ENCODE results near the gene JAG1. TPM values are rescaled to one million over a fixed set of nuclear protein-coding genes. Genes with fewer than 3 reads are reported as not detected.
A peak's percentile ranks its signal among the peaks of the same experiment; 100 is the strongest.
"Not testable (repeated sequence)": the region's sequence is repeated elsewhere in the genome, so short reads cannot be mapped to it uniquely, and the experiment has no call there.

JAG1 gene
- total and polyA plus RNA-seq, 2 donors (not counting 3 experiments of a cell fraction or from before 2014, with no cell fraction given) = 19.7 to 37.0 TPM

DNA sequence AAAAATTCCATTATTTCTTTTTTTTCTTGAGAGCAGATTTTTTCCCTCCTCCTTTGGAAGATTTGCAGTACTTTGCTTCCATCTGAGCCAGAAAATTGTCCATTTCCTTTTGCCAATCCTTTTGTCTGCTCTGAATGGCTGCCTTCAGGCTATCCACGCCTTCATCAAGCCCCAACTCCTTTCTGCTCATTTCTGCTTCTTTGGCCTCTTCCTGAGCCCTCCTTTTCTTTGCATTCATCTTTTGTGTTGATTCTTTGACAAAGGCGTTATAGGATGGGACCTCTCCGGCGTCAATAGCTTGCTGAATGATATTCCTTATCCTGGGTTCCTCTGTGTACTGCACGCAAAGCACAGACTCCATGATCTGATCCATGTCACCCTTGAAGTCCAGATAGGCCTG, 60.4 kb downstream of the JAG1 start:
- H3K4me3 ChIP-seq (replicated peaks in 1 of 3; ENCODE audit: insufficient read depth in 1 of 3, low read depth in 1 of 3, low read length in 3 of 3); H3K27ac ChIP-seq (ENCODE audit: insufficient read depth, low read depth, low read length); H3K79me2 ChIP-seq (ENCODE audit: control insufficient read depth, insufficient read depth, low read length); intact Hi-C loops (cut with micrococcal nuclease); H4K20me1 ChIP-seq (replicated peaks; ENCODE audit: control insufficient read depth, extremely low read depth, insufficient read depth, low read length); H3K9me3 ChIP-seq (replicated peaks; ENCODE audit: control insufficient read depth, insufficient read depth, low read length); H3K4me1 ChIP-seq (ENCODE audit: control insufficient read depth, extremely low read depth, insufficient read depth, low read length); H3K9ac ChIP-seq (replicated peaks; ENCODE audit: extremely low read depth, insufficient read depth, low read length); H3K36me3 ChIP-seq (ENCODE audit: control insufficient read depth in 2 of 2, extremely low read depth in 1 of 2, insufficient read depth in 2 of 2, low read length in 2 of 2); H3K27me3 ChIP-seq (ENCODE audit: control insufficient read depth in 2 of 2, insufficient read depth in 2 of 2, low read length in 2 of 2); H3K9me1 ChIP-seq (replicated peaks; ENCODE audit: control insufficient read depth, extremely low read depth, insufficient read depth, low read length); H2AFZ ChIP-seq (ENCODE audit: low read depth, low read length); POLR2A ChIA-PET; dilution Hi-C loops (cut with MboI; ENCODE audit: extremely low pct_ligation_motif_present, low sequenced_read_pairs); H3K4me2 ChIP-seq (ENCODE audit: insufficient read depth, low read length); BruUV-seq (replicated peaks); DNase-seq (ENCODE audit: low read depth, low spot score): not testable (repeated sequence)
- FAIRE-seq = peak; percentile 56
- CTCF ChIA-PET = interaction anchor here (0.8 to 1.3 kb wide), 2 partner anchors 12 to 22 kb away, joined by 3 to 5 read pairs; no protein-coding TSS in a partner anchor

DNA sequence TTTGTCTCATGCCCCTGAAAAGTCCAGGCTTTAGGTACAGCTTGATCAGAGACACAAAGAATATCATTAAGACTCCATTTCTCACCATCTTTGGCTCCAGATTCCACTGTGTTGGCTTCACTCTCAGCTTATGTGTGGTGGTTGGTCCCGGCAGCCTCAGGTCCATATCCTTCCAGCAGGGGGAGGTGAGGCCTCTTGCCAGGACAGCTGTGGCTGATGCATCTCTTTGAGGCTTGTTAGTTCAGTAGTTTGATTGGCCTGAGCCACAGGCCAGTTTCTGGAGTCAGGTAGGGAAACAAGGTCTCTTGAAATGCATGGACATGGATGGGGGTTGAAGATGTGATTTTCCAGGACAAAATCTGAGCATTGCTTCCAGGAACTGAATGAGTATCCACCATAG, 62.4 kb downstream of the JAG1 start:
- Histone ChIP-seq H3K9ac (replicated peaks; ENCODE audit: extremely low read depth, insufficient read depth, low read length) (no peak overlapping the region), H3K36me3 (ENCODE audit: control insufficient read depth in 2 of 2, extremely low read depth in 1 of 2, insufficient read depth in 2 of 2, low read length in 2 of 2) (no peaks in the 10 kb centered on the region), H3K79me2 (ENCODE audit: control insufficient read depth, insufficient read depth, low read length) (no peaks in the 10 kb centered on the region), H3K9me3 (replicated peaks; ENCODE audit: control insufficient read depth, insufficient read depth, low read length) (no peaks in the 10 kb centered on the region), H3K9me1 (replicated peaks; ENCODE audit: control insufficient read depth, extremely low read depth, insufficient read depth, low read length) (no peaks in the 10 kb centered on the region), H3K4me3 (replicated peaks in 1 of 3; ENCODE audit: insufficient read depth in 1 of 3, low read depth in 1 of 3, low read length in 3 of 3) (no peak overlapping the region), H3K4me1 (ENCODE audit: control insufficient read depth, extremely low read depth, insufficient read depth, low read length) (no peaks in the 10 kb centered on the region), H3K27me3 (ENCODE audit: control insufficient read depth in 2 of 2, insufficient read depth in 2 of 2, low read length in 2 of 2) (no peaks in the 10 kb centered on the region), H3K27ac (ENCODE audit: insufficient read depth, low read depth, low read length) (no peak overlapping the region), H3K4me2 (ENCODE audit: insufficient read depth, low read length) (no peak overlapping the region), H2AFZ (ENCODE audit: low read depth, low read length) (no peak overlapping the region), H4K20me1 (replicated peaks; ENCODE audit: control insufficient read depth, extremely low read depth, insufficient read depth, low read length) (no peaks in the 10 kb centered on the region)
- intact Hi-C loops (cut with micrococcal nuclease) = loop anchor here (1.0 kb wide), 1 partner anchor 663 kb away; no protein-coding TSS in a partner anchor
- no TSS peak for BruUV-seq (replicated peaks)
- DNase-seq (ENCODE audit: low read depth, low spot score) = peak; percentile 41
- ChIA-PET POLR2A (no interaction called here), CTCF (interaction anchor here (0.7 to 1.7 kb wide), 11 partner anchors 10 to 931 kb away, joined by 3 to 13 read pairs (median 4); no protein-coding TSS in a partner anchor)
- FAIRE-seq = peak; percentile 55
- TF ChIP-seq, protein P1, sequence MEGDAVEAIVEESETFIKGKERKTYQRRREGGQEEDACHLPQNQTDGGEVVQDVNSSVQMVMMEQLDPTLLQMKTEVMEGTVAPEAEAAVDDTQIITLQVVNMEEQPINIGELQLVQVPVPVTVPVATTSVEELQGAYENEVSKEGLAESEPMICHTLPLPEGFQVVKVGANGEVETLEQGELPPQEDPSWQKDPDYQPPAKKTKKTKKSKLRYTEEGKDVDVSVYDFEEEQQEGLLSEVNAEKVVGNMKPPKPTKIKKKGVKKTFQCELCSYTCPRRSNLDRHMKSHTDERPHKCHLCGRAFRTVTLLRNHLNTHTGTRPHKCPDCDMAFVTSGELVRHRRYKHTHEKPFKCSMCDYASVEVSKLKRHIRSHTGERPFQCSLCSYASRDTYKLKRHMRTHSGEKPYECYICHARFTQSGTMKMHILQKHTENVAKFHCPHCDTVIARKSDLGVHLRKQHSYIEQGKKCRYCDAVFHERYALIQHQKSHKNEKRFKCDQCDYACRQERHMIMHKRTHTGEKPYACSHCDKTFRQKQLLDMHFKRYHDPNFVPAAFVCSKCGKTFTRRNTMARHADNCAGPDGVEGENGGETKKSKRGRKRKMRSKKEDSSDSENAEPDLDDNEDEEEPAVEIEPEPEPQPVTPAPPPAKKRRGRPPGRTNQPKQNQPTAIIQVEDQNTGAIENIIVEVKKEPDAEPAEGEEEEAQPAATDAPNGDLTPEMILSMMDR (IDR thresholded peaks at IDR 0.05; ENCODE audit: extremely low read depth in 1 of 2, insufficient read depth in 1 of 2, low read depth in 1 of 2, low read length in 2 of 2) = peak; percentile 50 to 56
- TF ChIP-seq MYC (IDR thresholded peaks at IDR 0.05; ENCODE audit: low read depth, low read length) = no peak
- dilution Hi-C loops (cut with MboI; ENCODE audit: extremely low pct_ligation_motif_present, low sequenced_read_pairs) = no loop called here

All from endothelial cell of umbilical vein (primary cell).